ENCODE results near the gene GAS2L3. TPM values are rescaled to one million over a fixed set of nuclear protein-coding genes. Genes with fewer than 3 reads are reported as not detected.

The GAS2L3 gene
- polyA plus RNA-seq, 3 donors: 17.8 to 24.4 (median 20.1) TPM

DNA sequence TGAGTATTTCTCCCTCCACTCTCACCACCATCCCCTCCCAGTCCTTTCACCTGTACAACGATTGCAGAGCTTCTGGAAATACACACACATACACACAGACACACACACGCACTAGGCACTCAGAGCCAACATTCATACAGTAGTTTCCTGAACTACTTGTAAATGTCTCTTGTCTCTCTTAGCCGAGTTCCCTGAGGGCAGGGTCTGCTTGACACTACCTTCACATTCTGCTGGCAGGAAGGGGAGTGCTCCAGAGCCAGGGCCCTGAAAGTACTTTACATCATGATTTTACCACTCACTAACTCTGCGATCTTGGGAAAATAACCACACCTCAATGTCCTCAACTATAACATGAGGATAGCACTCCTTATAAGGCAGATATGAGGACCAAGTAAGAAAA is 82.7 kb downstream of the GAS2L3 start:
- no peak for DNase-seq

DNA sequence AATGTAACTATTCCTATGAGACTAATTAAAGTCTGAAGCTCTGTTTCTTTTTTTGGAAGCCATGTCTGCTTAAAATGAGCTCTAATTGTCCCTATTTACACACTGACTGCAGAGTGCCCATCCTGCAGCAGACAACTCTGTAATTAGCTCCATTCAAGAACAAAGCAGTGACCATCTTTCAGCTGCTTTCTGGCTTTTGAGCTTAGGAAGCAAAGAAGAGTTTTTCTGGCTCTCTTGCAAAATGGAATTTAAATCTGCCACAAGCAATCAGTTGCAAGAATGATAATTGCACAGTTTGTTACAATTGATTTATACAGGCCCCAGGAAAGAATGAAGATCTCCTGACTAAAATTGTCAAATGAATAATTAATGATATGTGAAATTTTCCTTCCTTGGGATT is 83.4 kb downstream of the GAS2L3 start:
- DNase-seq: no peak

DNA sequence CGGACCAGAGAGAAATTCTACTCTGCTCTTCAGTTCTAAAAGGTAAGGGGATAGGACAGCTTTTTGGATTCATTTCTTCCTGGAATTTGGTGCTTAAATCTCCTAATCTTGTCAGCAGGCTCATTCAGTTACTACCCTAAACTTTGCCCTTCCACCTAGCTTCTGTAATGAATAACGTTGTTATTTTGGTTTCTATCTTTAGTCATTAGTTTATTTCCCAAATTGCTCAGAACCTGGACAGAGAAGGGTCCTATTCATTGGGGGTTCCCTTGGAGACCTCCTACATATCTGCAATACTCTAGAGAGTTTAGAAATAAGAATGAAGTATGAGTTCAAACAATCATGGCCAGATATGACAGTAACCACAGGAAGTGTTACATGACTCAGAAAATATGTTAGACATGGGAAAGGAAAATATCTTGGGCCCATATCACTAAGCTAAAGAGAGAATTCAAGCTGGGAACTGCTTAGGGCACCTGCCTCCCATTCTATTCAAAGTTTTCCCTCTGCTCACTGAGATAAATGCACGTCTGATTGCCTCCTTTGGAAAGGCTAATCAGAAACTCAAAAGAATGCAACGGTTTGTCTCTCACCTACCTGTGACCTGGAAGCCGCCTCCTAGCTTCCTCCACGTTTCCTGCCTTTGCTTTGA is 87.9 kb downstream of the GAS2L3 start:
- no peak for DNase-seq

GRCh38 chr12:100666588-100666987 is 93.1 kb downstream of the GAS2L3 start:
- no peak for DNase-seq

- peak; percentile 61 for DNase-seq
Measured at GRCh38 chr12:100668945-100669536, 95.6 kb downstream of the GAS2L3 start.

GRCh38 chr12:100669922-100670321 is 96.4 kb downstream of the GAS2L3 start:
- no peak for DNase-seq

GRCh38 chr12:100671396-100672074 is 98.1 kb downstream of the GAS2L3 start:
- DNase-seq: no peak

DNA sequence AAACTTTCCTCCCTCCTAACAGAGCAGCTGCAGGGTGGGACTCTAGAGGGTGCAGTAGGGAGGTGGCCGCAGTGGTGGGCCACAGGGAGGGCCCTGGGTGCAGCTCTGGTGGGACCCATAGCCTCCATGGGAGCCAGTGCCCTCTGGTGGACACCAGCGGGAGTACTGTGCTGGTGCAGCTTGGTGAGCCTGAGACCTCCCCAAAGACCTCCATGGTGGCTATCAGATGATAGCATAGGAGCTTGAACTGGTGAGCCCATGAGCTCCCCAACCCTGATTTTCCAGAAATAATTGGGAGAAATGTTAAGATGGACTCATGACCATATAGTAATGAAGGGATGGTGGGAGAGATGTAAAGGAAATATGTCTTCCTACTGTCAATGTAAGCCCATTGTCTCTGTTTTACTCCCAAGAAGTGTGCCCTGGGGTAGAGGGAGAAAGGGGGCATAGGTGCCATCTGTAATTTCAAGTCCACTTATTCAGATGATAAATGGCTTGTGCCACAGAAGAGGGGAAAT is 98.7 kb downstream of the GAS2L3 start:
- DNase-seq: no peak

DNA sequence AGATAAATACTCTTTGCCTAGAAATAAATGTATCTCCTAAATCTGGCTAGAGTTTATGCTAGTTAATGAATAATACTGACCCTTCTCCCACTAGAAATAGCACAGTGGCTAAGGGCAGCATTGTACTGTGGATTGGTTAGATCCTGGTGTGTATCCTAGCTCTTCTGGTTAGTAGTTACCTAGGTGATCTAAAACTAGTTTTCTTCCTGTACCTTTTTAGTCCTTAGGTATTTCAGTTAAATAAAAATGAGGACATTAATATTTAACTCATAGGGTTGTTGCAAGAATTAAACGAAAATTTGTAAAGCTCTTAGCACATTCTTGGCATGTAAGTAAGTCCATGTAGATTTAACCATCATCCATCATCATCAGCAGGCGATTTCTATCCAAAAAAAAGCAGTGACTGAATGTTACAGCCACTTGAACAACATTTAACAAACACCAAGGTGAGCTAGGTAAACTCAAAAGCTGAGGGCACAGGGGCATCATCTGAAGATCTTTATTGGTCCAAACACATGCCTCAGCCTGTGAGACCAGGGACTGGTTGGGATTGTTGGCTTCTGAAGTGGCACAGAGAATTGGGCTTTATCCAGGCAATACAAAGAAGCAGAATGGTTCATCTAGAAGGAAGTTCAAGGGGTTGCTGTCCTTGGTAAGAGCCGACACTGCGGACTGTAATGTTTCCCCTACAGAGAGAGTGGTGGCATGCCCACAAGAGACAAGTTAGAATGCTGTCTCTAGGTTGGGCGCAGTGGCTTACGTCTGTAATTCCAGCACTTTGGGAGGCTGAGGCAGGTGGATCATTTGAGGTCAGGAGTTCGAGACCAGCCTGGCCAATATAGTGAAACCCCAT is 100.8 kb downstream of the GAS2L3 start:
- DNase-seq: no peak

Other genes starting within 250 kb of the GAS2L3 start
- gene SLC17A8, start 216.6 kb upstream of the GAS2L3 start, polyA plus RNA-seq (ENCODE audit: insufficient read length in 3 of 3): 1 to 10 TPM in 1 of 3 donors, under 1 TPM in 2; 0.25 to 1.1 (median 0.49) TPM
- gene NR1H4, start 99.8 kb upstream of the GAS2L3 start, polyA plus RNA-seq (ENCODE audit: insufficient read length in 3 of 3): 10 to 100 TPM; 12.2 to 14.2 (median 13.2) TPM
- 1 to 10 TPM; 1.3 to 1.7 (median 1.5) TPM for gene ANO4, start 221.1 kb downstream of the GAS2L3 start, polyA plus RNA-seq (ENCODE audit: insufficient read length in 3 of 3)

All from renal pelvis (tissue), 4 donors.